HCT116 (cell line): Measurements from ENCODE around the gene SUPT20HL1. TPM values are rescaled to one million over a fixed set of nuclear protein-coding genes. Genes with fewer than 3 reads are reported as not detected.

Experiments used
- ATAC-seq: fragments of 200-7000 bp; cut with Tn5 transposase; 2 replicates; pipeline ENCODE4 v1.9.1; 2020; ENCODE audit warnings: mild to moderate bottlenecking, moderate library complexity
- BruUV-seq: library from RNA; stranded (reverse); fragments of 400-500 nt; replicated peaks from 2 replicates; lab custom pipeline; 2021; lab: Mats Ljungman, UMichigan
- CTCF ChIA-PET: fragments of 300-600 bp; sonication (Branson Sonifier 250); formaldehyde crosslinking; loops from one replicate; lab custom pipeline; 2021; ENCODE audit warnings: antibody characterized with exemption; lab: Charles Lee
- POLR2A ChIA-PET: fragments of 300-600, 350-600 bp; sonication (Branson Sonifier 250); formaldehyde crosslinking; loops from one replicate; lab custom pipeline; 2021; ENCODE audit warnings: antibody characterized with exemption; lab: Charles Lee
- RAD21 ChIA-PET, 2 experiments: fragments of 300-600 bp; sonication (Branson Sonifier 250); formaldehyde crosslinking; loops; one replicate each; lab custom pipeline; 2023; ENCODE audit warnings: low total read pairs in 2 of 2; ENCODE audit not compliant: uncharacterized antibody in 2 of 2, unreplicated experiment in 2 of 2, low non-redundant PET in 1 of 2; lab: Charles Lee
- DNase-seq: peaks from one replicate; pipeline ENCODE4 v3.0.0-alpha.2; 2010; ENCODE audit warnings: low read depth, low spot score
- H2AFZ ChIP-seq: fragments of 200-600 bp; shearing (Covaris generic), sonication (generic); 2 replicates; pipeline ENCODE4 v1.6.1; 2017; ENCODE audit warnings: low read depth, mixed run types, mixed read lengths, antibody characterized with exemption, low read length; ENCODE audit not compliant: poor library complexity, severe bottlenecking
- H3K27ac ChIP-seq: 2 replicates; pipeline ENCODE4 v1.5.1; 2012; ENCODE audit warnings: low read depth, low read length
- H3K27me3 ChIP-seq: fragments of 200-600 bp; sonication (generic); 2 replicates; pipeline ENCODE4 v1.6.1; 2016; ENCODE audit warnings: mixed run types, low read length, mixed read lengths; ENCODE audit not compliant: insufficient read depth
- H3K36me3 ChIP-seq, 2 experiments: fragments of 200-500 bp in 1 of 2; fragments of 200-600 bp in 1 of 2; sonication (Bioruptor generic) in 1 of 2; sonication (generic) in 1 of 2; 2 replicates each; pipeline versions ENCODE4 v1.5.1 to v1.6.1; 2014 to 2016; ENCODE audit warnings: low read length in 2 of 2, inconsistent platforms in 1 of 2, mixed read lengths in 1 of 2, mixed run types in 1 of 2; ENCODE audit not compliant: insufficient read depth in 2 of 2, control insufficient read depth in 1 of 2
- H3K4me1 ChIP-seq, 2 experiments: fragments of 200-600 bp in 1 of 2; sonication (generic) in 1 of 2; 2 replicates each; pipeline versions ENCODE4 v1.5.1 to v1.6.1; 2012 to 2017; ENCODE audit warnings: low read length in 2 of 2, inconsistent platforms in 1 of 2, mild to moderate bottlenecking in 1 of 2, mixed read lengths in 1 of 2, mixed run types in 1 of 2, moderate library complexity in 1 of 2; ENCODE audit not compliant: insufficient read depth in 2 of 2, control insufficient read depth in 1 of 2
- H3K4me2 ChIP-seq: fragments of 200-600 bp; sonication (generic); 2 replicates; pipeline ENCODE4 v1.6.1; 2017; ENCODE audit warnings: mixed run types, low read length, mixed read lengths
- H3K4me3 ChIP-seq, 2 experiments: fragments of 200-600 bp in 1 of 2; sonication (generic) in 1 of 2; replicated peaks in 1 of 2; 2 replicates each; pipeline ENCODE4 v1.5.1; 2011 to 2016; ENCODE audit warnings: low read length in 2 of 2, control low read depth in 1 of 2, low read depth in 1 of 2, mild to moderate bottlenecking in 1 of 2, mixed read lengths in 1 of 2, mixed run types in 1 of 2
- H3K79me2 ChIP-seq: fragments of 200-600 bp; sonication (generic); 2 replicates; pipeline ENCODE4 v1.6.1; 2017; ENCODE audit warnings: mild to moderate bottlenecking, mixed run types, low read length, moderate library complexity, mixed read lengths; ENCODE audit not compliant: insufficient read depth
- H3K9ac ChIP-seq: fragments of 200-600 bp; sonication (generic); 2 replicates; pipeline ENCODE4 v1.6.1; 2016; ENCODE audit warnings: low read length, mixed read lengths
- H3K9me2 ChIP-seq: fragments of 200-600 bp; sonication (generic), shearing (Covaris generic); 2 replicates; pipeline ENCODE4 v1.6.1; 2017; ENCODE audit warnings: mixed run types, mild to moderate bottlenecking, moderate library complexity; ENCODE audit not compliant: insufficient read depth
- H3K9me3 ChIP-seq, 2 experiments: fragments of 200-500 bp in 1 of 2; fragments of 200-600 bp in 1 of 2; sonication (Bioruptor generic) in 1 of 2; sonication (generic) in 1 of 2; 2 replicates each; pipeline ENCODE4 v1.6.1; 2014 to 2017; ENCODE audit warnings: low read length in 2 of 2, mixed read lengths in 2 of 2, inconsistent platforms in 1 of 2, low read depth in 1 of 2, mild to moderate bottlenecking in 1 of 2, mixed run types in 1 of 2, moderate library complexity in 1 of 2; ENCODE audit not compliant: control insufficient read depth in 1 of 2, insufficient read depth in 1 of 2
- H4K20me1 ChIP-seq: fragments of 200-600 bp; sonication (generic), shearing (Covaris generic); 2 replicates; pipeline ENCODE4 v1.6.1; 2017; ENCODE audit warnings: mixed run types, mild to moderate bottlenecking, moderate library complexity; ENCODE audit not compliant: insufficient read depth
- EZH2 ChIP-seq: fragments of 200-600 bp; sonication (generic); IDR thresholded peaks from 2 replicates; pipeline ENCODE4 v1.6.1; 2017; ENCODE audit warnings: antibody characterized with exemption, mixed run types
- POLR2AphosphoS5 ChIP-seq: IDR thresholded peaks from 2 replicates; pipeline ENCODE4 v1.6.1; 2011; ENCODE audit warnings: mild to moderate bottlenecking, low read depth, low read length, moderate library complexity
- RAD21 ChIP-seq: IDR thresholded peaks from 2 replicates; pipeline ENCODE4 v1.6.1; 2012; ENCODE audit warnings: low read depth, mild to moderate bottlenecking
- SIN3A ChIP-seq: IDR thresholded peaks from 2 replicates; pipeline ENCODE4 v1.6.1; 2012; ENCODE audit warnings: low read depth
- SP1 ChIP-seq: IDR thresholded peaks from 2 replicates; pipeline ENCODE4 v1.6.1; 2012; ENCODE audit warnings: low read depth
- TCF7L2 ChIP-seq: IDR thresholded peaks from 2 replicates; pipeline ENCODE4 v1.7.0; 2011; ENCODE audit warnings: borderline replicate concordance, inconsistent platforms; ENCODE audit not compliant: insufficient read depth, insufficient read length; ENCODE audit errors: extremely low read depth
- ZFX ChIP-seq: fragments of 450-650 bp; IDR thresholded peaks from 2 replicates; pipeline ENCODE4 v1.6.1; 2017
- ZNF274 ChIP-seq: fragments of 200-500 bp; sonication (Bioruptor generic); IDR thresholded peaks from 2 replicates; pipeline ENCODE4 v1.6.1; 2014; ENCODE audit warnings: mild to moderate bottlenecking, low read depth, low read length, inconsistent platforms
- intact Hi-C: fragments of 100-400 bp; cut with micrococcal nuclease; formaldehyde crosslinking; loops from 2 replicates; pipeline ENCODE4 v1.10.0; 2022
- total RNA-seq: library from RNA; stranded (reverse); gene quantifications from one replicate; pipeline ENCODE4 v1.2.1, GENCODE V29; 2021; ENCODE audit not compliant: unreplicated experiment
- TF ChIP-seq, protein P1 (sequence below): IDR thresholded peaks from 2 replicates; pipeline ENCODE4 v1.6.1; 2011; ENCODE audit warnings: mild to moderate bottlenecking, low read length, moderate library complexity; ENCODE audit not compliant: insufficient replicate concordance; ENCODE audit errors: extremely low read depth

Gene SUPT20HL1
- total RNA-seq, 1 experiment from 2014 or later: not detected

GRCh38 chrX:24325231-24325630 is 35.2 kb upstream of the SUPT20HL1 start:
- H2AFZ ChIP-seq: no peak overlapping the region
- ChIA-PET RAD21 (no interaction called here), POLR2A (interaction anchor here (0.6 kb wide), 1 partner anchor 138 kb away, joined by 3 read pairs; no protein-coding TSS in a partner anchor), CTCF (no interaction called here)
- H3K27ac ChIP-seq: no peak overlapping the region
- H3K36me3 ChIP-seq: no peaks in the 10 kb centered on the region
- no peak for DNase-seq
- no peaks in the 10 kb centered on the region for H3K27me3 ChIP-seq
- intact Hi-C loops: no loop called here
- no peak overlapping the region for H3K4me2 ChIP-seq
- TF ChIP-seq EZH2 (no peak), ZFX (no peak), SP1 (no peak), SIN3A (no peak), ZNF274 (no peak), TCF7L2 (no peak)
- TF ChIP-seq, protein P1, sequence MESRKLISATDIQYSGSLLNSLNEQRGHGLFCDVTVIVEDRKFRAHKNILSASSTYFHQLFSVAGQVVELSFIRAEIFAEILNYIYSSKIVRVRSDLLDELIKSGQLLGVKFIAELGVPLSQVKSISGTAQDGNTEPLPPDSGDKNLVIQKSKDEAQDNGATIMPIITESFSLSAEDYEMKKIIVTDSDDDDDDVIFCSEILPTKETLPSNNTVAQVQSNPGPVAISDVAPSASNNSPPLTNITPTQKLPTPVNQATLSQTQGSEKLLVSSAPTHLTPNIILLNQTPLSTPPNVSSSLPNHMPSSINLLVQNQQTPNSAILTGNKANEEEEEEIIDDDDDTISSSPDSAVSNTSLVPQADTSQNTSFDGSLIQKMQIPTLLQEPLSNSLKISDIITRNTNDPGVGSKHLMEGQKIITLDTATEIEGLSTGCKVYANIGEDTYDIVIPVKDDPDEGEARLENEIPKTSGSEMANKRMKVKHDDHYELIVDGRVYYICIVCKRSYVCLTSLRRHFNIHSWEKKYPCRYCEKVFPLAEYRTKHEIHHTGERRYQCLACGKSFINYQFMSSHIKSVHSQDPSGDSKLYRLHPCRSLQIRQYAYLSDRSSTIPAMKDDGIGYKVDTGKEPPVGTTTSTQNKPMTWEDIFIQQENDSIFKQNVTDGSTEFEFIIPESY: no peak
- H4K20me1 ChIP-seq: no peaks in the 10 kb centered on the region
- H3K4me3 ChIP-seq: no peak overlapping the region
- ATAC-seq: no peak
- H3K4me1 ChIP-seq: no peaks in the 10 kb centered on the region
- no TSS peak for BruUV-seq
- no peaks in the 10 kb centered on the region for H3K79me2 ChIP-seq
- H3K9me2 ChIP-seq: no peaks in the 10 kb centered on the region
- H3K9me3 ChIP-seq: no peaks in the 10 kb centered on the region
- H3K9ac ChIP-seq: no peak overlapping the region

- H4K20me1 ChIP-seq: no peaks in the 10 kb centered on the region
- POLR2A ChIA-PET: no interaction called here
- no peaks in the 10 kb centered on the region for H3K9me3 ChIP-seq
- RAD21 ChIA-PET: no interaction called here
- no peak overlapping the region for H3K27ac ChIP-seq
- H3K9me2 ChIP-seq: no peaks in the 10 kb centered on the region
- DNase-seq (no peak), ATAC-seq (no peak)
- H3K4me2 ChIP-seq: no peak overlapping the region
- CTCF ChIA-PET: no interaction called here
- H2AFZ ChIP-seq: no peak overlapping the region
- intact Hi-C loops: no loop called here
- H3K79me2 ChIP-seq: no peaks in the 10 kb centered on the region
- no peak overlapping the region for H3K4me3 ChIP-seq
- H3K36me3 ChIP-seq: no peaks in the 10 kb centered on the region
- no peaks in the 10 kb centered on the region for H3K4me1 ChIP-seq
- no TSS peak for BruUV-seq
- no peak overlapping the region for H3K9ac ChIP-seq
- no peak for TF ChIP-seq SIN3A
- no peak for TF ChIP-seq POLR2AphosphoS5
- TF ChIP-seq RAD21: no peak
- no peaks in the 10 kb centered on the region for H3K27me3 ChIP-seq
Measured at GRCh38 chrX:24332878-24333277, 27.6 kb upstream of the SUPT20HL1 start.
